Endothelial cell (in vitro differentiated cells): Measurements from ENCODE around the gene ENGASE. TPM values are rescaled to one million over a fixed set of nuclear protein-coding genes. Genes with fewer than 3 reads are reported as not detected.

Source experiments
- DNase-seq: peaks from one replicate; pipeline ENCODE4 v3.0.0; 2021; ENCODE audit warnings: low spot score
- H3K27ac Mint-ChIP-seq: one replicate; pipeline ENCODE4 v1.8.0; 2021; ENCODE audit warnings: mixed read lengths, inconsistent platforms; ENCODE audit not compliant: unreplicated experiment
- H3K27me3 Mint-ChIP-seq: one replicate; pipeline ENCODE4 v1.8.0; 2021; ENCODE audit warnings: mild to moderate bottlenecking, moderate library complexity, mixed read lengths, inconsistent platforms; ENCODE audit not compliant: unreplicated experiment
- H3K36me3 Mint-ChIP-seq: one replicate; pipeline ENCODE4 v1.8.0; 2021; ENCODE audit warnings: mild to moderate bottlenecking, low read depth, mixed read lengths, inconsistent platforms; ENCODE audit not compliant: unreplicated experiment
- H3K4me1 Mint-ChIP-seq: one replicate; pipeline ENCODE4 v1.8.0; 2021; ENCODE audit warnings: mild to moderate bottlenecking, mixed read lengths, inconsistent platforms; ENCODE audit not compliant: unreplicated experiment
- H3K4me3 Mint-ChIP-seq: one replicate; pipeline ENCODE4 v1.8.0; 2021; ENCODE audit warnings: mild to moderate bottlenecking, mixed read lengths, inconsistent platforms; ENCODE audit not compliant: unreplicated experiment
- H3K9me3 Mint-ChIP-seq: one replicate; pipeline ENCODE4 v1.8.0; 2021; ENCODE audit warnings: mixed read lengths, inconsistent platforms; ENCODE audit not compliant: unreplicated experiment
- CTCF ChIP-seq: fragments of 200-600 bp; sonication (generic); IDR thresholded peaks from one replicate; pipeline ENCODE4 v1.5.0; 2021; ENCODE audit warnings: antibody characterized with exemption; ENCODE audit not compliant: unreplicated experiment
- total RNA-seq: library from RNA; stranded (reverse); fragmentation: NEBNext Ultra II Directional; extraction: Animal tissue kit (Norgen Biotek cat#: 25700); gene quantifications from one replicate; pipeline ENCODE4 v1.2.1, GENCODE V29; 2021; ENCODE audit not compliant: unreplicated experiment

ENGASE gene
- total RNA-seq, 1 donor from 2014 or later: 31.6 TPM

- Mint-ChIP-seq H3K9me3 (no peaks in the 10 kb centered on the region), H3K27me3 (peaks cover 5% of the 10 kb centered on the region), H3K4me3 (no peak overlapping the region), H3K27ac (no peak overlapping the region), H3K4me1 (no peaks in the 10 kb centered on the region), H3K36me3 (peaks cover 2% of the 10 kb centered on the region)
- no peak for DNase-seq
- TF ChIP-seq CTCF: no peak
Observed at GRCh38 chr17:79126139-79126538, 51.5 kb downstream of the ENGASE start.

- TF ChIP-seq CTCF: no peak
- Mint-ChIP-seq H3K4me1 (no peaks in the 10 kb centered on the region), H3K27ac (no peak overlapping the region), H3K4me3 (no peak overlapping the region), H3K9me3 (no peaks in the 10 kb centered on the region), H3K36me3 (peaks cover 3% of the 10 kb centered on the region), H3K27me3 (peaks cover 5% of the 10 kb centered on the region)
- no peak for DNase-seq
Observed at GRCh38 chr17:79127534-79128135, 53.0 kb downstream of the ENGASE start.

GRCh38 chr17:79129523-79129922, 54.9 kb downstream of the ENGASE start:
- H3K36me3 Mint-ChIP-seq: peaks cover 3% of the 10 kb centered on the region
- TF ChIP-seq CTCF: no peak

GRCh38 chr17:79130536-79131273, 56.1 kb downstream of the ENGASE start:
- Mint-ChIP-seq H3K4me3 (no peak overlapping the region), H3K27me3 (peaks cover 5% of the 10 kb centered on the region)

More at GRCh38 chr17:79129523-79129922, 54.9 kb downstream of the ENGASE start:
- Mint-ChIP-seq H3K9me3 (no peaks in the 10 kb centered on the region), H3K27me3 (peaks cover 5% of the 10 kb centered on the region), H3K27ac (no peak overlapping the region), H3K4me3 (no peak overlapping the region), H3K4me1 (no peaks in the 10 kb centered on the region)
- no peak for DNase-seq

More at GRCh38 chr17:79130536-79131273, 56.1 kb downstream of the ENGASE start:
- Mint-ChIP-seq H3K9me3 (no peaks in the 10 kb centered on the region), H3K27ac (no peak overlapping the region), H3K36me3 (peaks cover 3% of the 10 kb centered on the region), H3K4me1 (no peaks in the 10 kb centered on the region)
- no peak for TF ChIP-seq CTCF
- DNase-seq: no peak
